SU-DHL-6 (cell line): ENCODE results near the gene SLC16A3.

Experiments used
- EZH2phosphoT487 ChIP-seq: fragments of 200-600 bp; sonication (generic), shearing (Covaris generic); conservative IDR thresholded peaks from 2 replicates; pipeline ENCODE4 v1.6.1; 2018; ENCODE audit warnings: mild to moderate bottlenecking, antibody characterized with exemption, low read length, moderate library complexity, mixed read lengths
- TF ChIP-seq, protein P1 (sequence below): fragments of 200-600 bp; sonication (generic); IDR thresholded peaks from one replicate; pipeline ENCODE4 v1.5.1; 2017; ENCODE audit warnings: antibody characterized with exemption, mild to moderate bottlenecking, low read length, moderate library complexity; ENCODE audit not compliant: insufficient read depth, poor library complexity, severe bottlenecking

- TF ChIP-seq, protein P1, sequence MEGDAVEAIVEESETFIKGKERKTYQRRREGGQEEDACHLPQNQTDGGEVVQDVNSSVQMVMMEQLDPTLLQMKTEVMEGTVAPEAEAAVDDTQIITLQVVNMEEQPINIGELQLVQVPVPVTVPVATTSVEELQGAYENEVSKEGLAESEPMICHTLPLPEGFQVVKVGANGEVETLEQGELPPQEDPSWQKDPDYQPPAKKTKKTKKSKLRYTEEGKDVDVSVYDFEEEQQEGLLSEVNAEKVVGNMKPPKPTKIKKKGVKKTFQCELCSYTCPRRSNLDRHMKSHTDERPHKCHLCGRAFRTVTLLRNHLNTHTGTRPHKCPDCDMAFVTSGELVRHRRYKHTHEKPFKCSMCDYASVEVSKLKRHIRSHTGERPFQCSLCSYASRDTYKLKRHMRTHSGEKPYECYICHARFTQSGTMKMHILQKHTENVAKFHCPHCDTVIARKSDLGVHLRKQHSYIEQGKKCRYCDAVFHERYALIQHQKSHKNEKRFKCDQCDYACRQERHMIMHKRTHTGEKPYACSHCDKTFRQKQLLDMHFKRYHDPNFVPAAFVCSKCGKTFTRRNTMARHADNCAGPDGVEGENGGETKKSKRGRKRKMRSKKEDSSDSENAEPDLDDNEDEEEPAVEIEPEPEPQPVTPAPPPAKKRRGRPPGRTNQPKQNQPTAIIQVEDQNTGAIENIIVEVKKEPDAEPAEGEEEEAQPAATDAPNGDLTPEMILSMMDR: no peak
- TF ChIP-seq EZH2phosphoT487: no peak
Observed at GRCh38 chr17:82214012-82214628, 14.7 kb upstream of the SLC16A3 start.
